Gastroesophageal sphincter (tissue), 3 donors: ENCODE data around the gene ABCA9.

Source experiments
- CTCF ChIP-seq, 4 experiments: fragments of 200-600 bp in 2 of 4; fragments of 450-650 bp in 2 of 4; sonication (generic) in 1 of 4; IDR thresholded peaks; one replicate each; pipeline ENCODE4 v1.5.1; 2017 to 2019; ENCODE audit warnings: antibody characterized with exemption in 4 of 4, mild to moderate bottlenecking in 2 of 4, moderate library complexity in 2 of 4
- EP300 ChIP-seq: sonication (generic); formaldehyde crosslinking; IDR thresholded peaks from one replicate; pipeline ENCODE4 v1.6.1; 2017; ENCODE audit warnings: antibody characterized with exemption, mild to moderate bottlenecking
- POLR2AphosphoS5 ChIP-seq: sonication (generic); formaldehyde crosslinking; IDR thresholded peaks from one replicate; pipeline ENCODE4 v1.6.1; 2017; ENCODE audit warnings: antibody characterized with exemption

DNA sequence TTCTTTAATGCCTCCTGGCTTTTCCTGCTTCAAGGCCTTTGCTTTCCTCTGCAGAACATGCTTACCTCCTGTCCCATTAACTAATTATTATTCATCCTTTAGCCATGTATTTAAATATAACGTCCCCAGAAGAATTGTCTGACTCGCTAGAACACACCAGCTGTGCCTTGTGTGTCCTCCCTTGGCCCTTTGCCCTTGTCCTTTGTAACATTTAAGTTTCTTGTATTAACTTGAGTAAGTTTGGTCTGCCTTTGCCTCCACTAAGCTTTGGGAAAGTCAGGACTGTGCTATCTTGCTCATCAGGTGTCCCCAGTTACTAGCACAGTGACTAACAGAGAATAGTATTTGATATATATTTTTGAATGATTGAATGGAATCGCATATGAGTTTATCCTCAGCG is 29.6 kb upstream of the ABCA9 start:
- TF ChIP-seq CTCF (IDR thresholded peaks at IDR 0.05) (no peak), POLR2AphosphoS5 (no peak), EP300 (no peak)
